GM18520 (cell line): ENCODE measurements around the gene PSMD1.
"Not testable (repeated sequence)": the region's sequence is repeated elsewhere in the genome, so short reads cannot be mapped to it uniquely, and the experiment has no call there.

Experiments used
- ATAC-seq: cut with Tn5 transposase; IDR thresholded peaks from one replicate; pipeline ENCODE4 v1.9.1; 2021; ENCODE audit not compliant: unreplicated experiment

Gene PSMD1

GRCh38 chr2:231052494-231053451 is 3.9 kb upstream of the PSMD1 start:
- ATAC-seq, result peak; percentile 44

DNA sequence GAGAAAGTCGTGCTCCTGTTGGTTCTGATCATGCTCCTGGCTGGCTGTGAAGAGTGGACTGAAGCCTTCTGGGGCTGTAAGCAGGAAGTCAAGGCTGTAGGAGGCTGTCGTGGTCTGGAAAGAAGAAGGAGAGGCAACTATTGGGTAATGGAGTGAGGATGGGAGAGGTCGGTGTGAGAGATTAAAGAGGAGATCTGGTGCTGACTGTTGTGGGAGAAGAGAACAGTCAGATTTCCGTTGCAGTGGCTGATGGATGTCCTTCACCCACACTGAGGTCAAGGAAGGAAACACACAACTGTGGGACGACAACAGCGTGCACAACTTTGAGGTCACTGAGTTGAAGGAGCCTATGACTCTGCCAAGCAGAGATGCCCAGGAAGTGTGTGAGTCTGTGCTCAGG is 2.8 kb upstream of the PSMD1 start:
- no peak for ATAC-seq

DNA sequence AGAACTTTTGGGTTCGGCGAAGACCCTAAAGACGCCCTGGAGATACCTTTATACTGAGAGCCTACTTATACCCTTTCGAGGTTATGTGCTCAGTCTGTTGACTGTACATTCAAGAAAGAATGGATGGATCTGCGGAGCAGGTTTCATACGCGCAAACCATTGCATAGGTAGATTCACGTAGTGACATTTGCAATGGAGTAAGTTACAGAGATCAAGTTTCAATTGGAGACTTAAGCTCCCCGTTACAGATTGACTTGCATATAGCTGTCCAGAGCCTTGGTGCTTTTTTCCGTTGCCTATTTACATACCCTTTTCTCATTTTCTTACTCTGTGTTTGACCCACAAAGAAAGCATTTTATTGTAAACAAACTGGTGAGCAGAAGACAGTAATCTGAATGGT is 923 bp downstream of the PSMD1 start:
- no peak for ATAC-seq

GRCh38 chr2:231058761-231059550 is 2.3 kb downstream of the PSMD1 start:
- no peak for ATAC-seq

DNA sequence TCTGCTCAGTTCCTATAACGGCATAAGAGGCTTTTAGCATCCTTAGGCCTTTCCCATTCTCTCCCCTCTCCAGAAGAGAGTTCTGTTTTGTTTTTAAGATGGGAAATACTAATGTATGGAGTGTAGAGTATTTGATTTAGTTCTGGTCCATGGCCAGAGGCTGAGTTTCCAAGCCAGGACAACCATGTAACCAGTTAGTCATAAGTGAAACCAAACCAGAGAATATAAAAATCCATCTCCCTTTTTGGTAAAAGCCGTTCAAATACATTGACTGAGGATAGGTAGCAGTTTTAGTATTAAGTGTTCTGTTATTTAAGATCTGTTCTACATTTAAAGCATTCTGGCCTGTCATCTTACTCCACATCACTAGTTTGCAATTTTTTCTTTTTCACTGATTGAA is 3.1 kb downstream of the PSMD1 start:
- ATAC-seq, result no peak

DNA sequence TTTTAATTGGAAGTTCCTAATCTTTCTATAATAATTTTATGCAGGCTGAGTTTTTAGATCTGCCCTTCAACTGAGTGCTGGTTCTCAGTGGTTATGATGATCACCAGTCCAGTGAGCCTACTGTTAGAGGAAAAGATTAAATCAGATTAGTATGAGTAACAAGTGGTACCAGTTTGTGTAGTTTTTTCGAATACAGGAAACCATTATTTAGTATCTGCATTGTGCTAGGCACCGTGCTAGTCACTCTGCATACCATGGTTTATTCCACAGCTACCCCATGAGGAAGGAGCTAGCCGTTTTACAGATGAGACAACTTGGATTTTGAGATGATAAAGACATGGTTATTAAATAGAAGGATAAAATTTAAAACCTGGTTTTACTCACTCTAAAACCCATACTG is 6.1 kb downstream of the PSMD1 start:
- no peak for ATAC-seq

DNA sequence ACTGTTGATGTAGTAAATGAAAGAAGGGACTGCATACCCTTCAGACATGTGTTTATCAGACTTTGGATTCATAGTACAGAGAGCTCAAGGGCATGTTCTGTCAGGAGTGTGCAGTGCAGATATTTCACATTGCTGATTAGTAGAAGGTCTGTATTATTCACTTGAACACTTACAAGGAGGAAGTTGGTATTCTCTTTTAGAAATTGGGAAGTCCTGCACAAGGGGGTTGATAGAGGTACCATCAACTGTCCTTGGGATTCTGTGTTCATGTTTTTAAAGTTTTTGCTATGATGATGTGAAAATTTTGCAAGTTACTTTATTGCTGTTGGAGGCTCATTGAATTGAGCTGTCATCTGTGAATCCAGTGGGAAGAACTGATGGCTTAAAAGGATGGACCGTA is 6.7 kb downstream of the PSMD1 start:
- no peak for ATAC-seq

- no peak for ATAC-seq
Observed at GRCh38 chr2:231065966-231066365, 9.3 kb downstream of the PSMD1 start.

DNA sequence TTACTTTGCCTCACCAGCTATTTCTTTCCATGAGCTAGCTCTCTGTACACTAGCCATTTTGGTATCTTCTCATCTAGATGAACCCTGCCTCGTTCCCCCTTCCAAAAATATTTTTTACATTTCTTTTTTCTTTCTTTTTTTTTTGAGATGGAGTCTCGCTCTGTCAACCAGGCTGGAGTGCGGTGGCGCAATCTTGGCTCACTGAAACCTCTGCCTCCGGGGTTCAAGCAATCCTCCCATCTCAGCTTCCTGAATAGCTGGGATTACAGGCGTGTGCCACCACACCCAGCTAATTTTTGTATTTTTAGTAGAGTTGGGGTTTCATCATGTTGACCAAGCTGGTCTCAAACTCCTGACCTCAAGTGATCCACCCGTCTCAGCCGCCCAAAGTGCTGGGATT is 10.9 kb downstream of the PSMD1 start:
- ATAC-seq, result not testable (repeated sequence)

DNA sequence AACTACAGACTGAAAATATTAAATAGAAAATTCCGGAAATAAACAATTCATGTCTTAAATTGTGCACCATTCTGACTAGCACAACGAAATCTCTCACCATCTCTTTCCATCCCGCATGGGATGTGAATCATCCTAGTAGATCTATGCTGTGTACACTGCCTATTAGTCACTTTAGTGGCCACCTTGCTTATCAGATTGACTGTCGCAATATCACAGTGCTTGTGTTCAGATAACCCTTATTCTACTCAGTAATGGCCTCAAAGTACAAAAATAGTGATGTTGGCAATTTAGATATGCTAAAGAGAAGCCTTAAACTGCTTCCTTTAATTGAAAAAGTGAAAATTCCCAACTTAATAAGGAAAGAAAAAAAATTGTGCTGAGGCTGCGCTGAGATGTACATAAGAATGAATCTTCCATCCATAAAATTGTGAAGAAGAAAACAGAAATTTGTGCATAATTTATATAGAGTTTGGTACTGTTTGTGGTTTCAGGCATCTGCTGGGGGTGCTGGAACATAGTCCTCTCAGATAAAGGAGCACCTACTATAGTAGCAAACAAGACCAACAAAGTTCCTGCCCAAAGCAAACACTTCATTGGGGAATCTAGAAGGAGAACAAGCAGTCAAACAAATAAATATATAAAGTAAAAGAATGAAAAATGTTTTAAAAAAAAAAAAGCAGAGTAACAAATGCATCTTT is 12.0 kb downstream of the PSMD1 start:
- no peak for ATAC-seq

DNA sequence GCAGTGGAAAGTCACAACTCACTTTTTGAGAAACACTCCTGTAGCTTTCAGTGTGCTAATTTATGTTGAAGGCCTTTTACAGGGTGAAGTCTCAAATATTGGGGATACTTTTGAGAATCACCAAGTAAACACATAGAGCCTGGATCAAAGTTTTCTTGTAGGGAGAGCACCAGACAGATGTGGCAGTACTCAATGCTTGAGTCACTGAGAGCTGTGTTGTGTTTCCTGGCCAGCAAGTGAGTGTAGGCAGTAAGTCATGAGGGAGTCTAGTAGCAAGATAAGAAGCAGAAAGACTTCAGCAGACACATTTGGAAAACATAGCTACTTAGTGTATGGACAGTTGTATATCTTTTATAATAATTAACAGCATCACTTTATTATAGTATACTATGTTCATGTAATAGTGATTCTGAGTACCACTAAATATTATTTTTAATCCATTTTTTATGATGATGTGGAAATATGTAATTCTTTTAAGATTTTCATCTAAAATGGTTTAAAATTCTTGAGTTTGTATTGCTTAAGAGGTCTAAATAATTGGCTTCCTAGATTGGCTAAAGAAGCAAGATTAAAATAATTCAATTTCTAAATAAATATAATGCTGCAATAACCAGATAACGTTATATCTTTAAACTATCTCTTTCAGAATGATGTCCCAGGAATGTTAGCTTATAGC is 12.8 kb downstream of the PSMD1 start:
- no peak for ATAC-seq

DNA sequence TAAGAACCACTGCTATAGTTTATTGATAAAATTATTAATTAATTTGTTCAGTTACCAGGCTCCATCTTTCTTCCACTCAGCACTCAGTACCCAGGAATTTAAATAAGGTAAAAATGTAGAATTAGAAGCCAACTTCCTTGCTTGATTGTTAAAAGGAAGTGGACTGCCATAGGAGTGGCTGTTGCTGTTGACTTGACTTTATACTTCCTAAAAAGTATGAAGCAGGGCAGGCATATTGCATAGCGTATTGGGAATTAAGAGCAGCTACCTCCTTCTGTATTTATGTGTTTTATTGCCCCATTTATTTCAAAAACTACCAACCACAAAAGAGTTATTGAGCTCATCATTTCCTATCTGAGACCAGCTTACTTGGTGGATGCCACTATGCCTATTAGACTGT is 27.9 kb downstream of the PSMD1 start:
- ATAC-seq, result no peak

DNA sequence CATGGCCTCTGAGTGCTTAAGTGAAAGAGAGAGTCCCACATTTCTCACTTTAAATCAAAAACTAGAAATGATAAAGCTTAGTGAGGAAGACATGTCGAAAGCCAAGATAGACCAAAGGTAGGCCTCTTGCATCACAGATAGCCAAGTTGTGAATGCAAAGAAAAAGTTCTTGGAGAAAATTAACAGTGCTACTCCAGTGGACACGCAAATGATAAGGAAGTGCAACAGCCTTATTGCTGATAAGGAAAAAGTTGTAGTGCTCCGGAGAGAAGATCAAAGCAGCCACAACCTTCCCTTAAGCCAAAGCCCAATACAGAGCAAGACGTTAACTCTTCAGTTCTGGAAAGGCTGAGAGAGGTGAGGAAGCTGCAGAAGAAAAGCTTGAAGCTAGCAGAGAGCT is 32.1 kb downstream of the PSMD1 start:
- ATAC-seq, result no peak

- ATAC-seq, result no peak
Observed at GRCh38 chr2:231093933-231094332, 37.3 kb downstream of the PSMD1 start.

- no peak for ATAC-seq
Observed at GRCh38 chr2:231094736-231095346, 38.2 kb downstream of the PSMD1 start.

DNA sequence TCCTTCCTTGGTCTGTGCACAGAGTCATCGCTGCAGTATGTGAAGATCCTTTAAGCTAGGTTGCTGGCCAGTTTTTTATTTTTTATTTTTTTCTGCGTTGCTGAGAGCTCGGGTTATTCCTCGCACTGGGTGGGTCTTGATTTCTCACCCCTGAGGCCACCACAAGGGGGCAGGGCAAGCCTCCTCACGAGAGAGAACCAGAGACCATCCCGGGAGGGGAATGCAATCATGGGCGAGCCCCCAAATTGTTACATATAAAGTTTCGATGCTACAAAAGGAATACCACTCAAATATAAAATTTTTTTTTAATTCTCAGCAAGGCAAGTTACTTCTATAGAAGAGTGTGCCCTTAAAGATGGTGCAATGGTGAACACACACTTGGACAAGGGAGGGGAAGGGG is 43.3 kb downstream of the PSMD1 start:
- no peak for ATAC-seq

DNA sequence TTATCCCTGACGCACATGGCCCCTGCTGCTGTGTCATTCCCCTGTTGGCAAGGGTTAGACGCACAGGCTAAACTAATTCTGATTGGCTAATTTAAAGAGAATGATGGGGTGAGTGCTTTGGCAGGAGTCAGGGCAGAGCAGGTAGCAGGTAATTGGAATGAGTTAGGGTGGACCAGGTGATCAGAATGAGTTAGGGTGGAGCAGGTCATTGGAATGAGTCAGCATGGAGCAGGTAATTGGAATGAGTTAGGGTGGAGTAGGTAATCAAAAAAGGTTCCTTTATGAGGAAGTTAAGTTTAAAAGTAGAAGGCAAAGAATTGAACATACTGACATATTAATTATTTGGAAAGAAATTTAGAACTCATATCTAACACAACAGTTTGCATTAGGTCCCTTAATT is 43.7 kb downstream of the PSMD1 start:
- not testable (repeated sequence) for ATAC-seq

DNA sequence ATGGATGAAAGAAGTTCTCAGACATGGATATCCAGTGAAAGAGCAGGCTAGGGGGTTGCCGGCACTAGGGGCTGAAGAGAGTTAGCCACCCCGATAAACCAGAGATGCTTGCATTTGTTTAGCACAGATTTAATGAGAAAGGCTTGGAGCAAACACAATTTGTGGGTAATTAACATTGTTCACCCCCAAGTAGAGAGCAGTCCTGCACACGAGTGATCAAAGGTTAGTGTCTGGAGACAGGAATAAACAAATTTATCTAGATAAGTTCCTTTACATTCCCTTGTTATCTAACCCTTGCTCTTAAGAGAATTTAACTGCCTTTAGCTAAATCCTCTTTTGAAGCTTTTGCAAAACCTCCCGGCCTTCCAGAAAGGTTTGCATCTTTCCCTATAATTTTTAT is 44.3 kb downstream of the PSMD1 start:
- ATAC-seq, result no peak

DNA sequence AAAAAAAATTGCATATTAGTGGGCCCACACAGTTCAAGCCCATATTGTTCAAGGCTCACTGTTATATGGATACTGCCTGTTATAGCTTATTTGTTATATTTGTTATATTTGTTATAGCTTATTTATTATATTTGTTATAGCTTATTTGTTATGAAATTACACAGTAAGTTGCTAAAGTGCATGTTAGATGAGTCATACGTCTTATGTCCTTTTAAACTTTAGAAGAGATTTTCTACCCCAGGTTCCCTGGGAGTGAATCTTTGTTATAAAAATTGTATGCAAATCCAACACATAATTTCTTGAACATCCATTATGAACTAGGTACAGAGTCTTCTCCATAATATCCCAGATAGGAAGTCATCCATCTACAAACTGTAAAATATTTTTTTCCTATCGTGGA is 46.1 kb downstream of the PSMD1 start:
- no peak for ATAC-seq

DNA sequence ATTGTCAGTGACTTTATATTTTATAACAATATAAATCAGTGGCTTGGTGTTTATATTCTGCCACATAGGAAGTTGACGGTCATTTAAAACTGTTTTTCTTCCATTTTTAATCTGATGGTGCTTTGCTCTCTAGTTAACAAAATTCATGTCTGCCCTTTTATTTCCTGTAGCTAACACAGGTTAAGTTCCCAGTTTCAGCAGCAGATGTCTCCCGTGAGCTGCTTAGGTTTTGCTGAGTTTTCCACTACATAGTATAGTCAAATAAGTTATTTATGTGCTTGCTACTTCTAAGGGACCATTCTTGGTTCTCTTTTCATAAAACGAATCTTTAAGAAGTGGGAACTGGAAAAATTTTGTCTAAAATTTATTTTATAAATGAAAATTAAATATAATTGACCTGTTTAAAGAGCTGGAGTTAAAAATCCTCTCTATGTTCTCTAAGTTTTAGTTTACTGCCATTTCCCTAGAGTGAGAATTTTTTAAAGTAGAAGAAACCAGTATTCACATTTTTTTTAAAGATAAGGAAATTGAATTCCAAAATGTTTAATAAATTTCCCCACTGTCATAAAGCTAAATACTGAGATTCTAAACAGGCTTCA is 47.5 kb downstream of the PSMD1 start:
- ATAC-seq, result no peak
